ENCODE measurements around the gene POU4F1.
"Not testable (repeated sequence)": the region's sequence is repeated elsewhere in the genome, so short reads cannot be mapped to it uniquely, and the experiment has no call there.

POU4F1 gene, protein sequence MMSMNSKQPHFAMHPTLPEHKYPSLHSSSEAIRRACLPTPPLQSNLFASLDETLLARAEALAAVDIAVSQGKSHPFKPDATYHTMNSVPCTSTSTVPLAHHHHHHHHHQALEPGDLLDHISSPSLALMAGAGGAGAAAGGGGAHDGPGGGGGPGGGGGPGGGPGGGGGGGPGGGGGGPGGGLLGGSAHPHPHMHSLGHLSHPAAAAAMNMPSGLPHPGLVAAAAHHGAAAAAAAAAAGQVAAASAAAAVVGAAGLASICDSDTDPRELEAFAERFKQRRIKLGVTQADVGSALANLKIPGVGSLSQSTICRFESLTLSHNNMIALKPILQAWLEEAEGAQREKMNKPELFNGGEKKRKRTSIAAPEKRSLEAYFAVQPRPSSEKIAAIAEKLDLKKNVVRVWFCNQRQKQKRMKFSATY

DNA sequence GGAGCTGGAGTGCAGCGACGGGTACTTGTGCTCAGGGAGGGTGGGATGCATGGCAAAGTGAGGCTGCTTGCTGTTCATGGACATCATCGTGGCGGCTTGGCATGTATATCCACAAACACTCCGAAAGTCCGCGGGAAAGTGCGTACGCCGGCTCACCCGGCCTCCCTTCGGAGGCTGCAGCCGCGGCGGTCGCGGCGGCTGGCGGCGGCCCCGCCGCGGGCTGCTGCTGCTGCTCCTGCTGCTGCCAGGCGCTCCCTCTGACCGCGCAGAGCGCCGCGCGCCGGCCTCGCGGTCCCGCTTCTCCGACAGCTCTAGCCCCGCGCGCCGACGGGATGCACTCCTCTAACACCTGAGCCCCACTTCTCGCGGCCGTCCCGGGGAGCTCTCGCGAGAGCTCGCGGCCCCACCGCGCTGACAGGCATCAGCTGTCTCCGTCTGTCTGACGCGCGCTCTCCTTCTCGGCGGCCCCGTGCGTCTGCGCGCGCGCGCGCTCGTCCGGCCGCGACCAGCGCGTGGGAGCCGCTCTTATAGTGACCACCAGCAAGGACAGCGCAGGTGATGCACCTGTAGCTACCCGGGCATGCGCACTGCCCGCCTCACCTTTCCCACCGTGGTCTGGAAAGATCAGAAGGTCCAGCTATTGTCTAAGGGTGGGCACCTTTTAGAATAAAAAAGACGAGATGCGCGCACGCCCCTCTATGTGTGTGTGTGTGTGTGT lies at the start of gene POU4F1:
POU4F1 (minus strand) TSS at position 313 of the 718 bp plus-strand sequence; CDS start at position 87, 226 bp downstream.
- DNase-seq = no peak

DNA sequence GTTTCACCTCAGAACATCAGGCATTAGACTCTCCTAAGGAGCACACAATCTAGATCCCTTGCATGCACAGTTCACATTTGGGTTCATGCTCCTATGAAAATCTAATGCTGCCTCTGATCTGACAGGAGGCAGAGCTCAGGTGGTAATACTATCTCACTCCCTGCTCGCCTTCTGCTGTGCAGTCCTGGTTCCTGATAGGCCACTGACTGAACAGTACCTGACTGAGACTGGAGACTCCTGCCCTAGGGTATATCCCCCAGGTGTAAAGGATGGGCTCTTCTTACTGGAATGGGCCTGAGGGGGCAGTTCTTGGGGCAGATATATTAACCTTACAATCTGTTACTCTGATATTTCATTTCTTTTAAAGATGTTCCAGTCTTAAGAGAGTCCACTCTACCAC lies 49.3 kb upstream of the POU4F1 start:
- no peak for DNase-seq

DNA sequence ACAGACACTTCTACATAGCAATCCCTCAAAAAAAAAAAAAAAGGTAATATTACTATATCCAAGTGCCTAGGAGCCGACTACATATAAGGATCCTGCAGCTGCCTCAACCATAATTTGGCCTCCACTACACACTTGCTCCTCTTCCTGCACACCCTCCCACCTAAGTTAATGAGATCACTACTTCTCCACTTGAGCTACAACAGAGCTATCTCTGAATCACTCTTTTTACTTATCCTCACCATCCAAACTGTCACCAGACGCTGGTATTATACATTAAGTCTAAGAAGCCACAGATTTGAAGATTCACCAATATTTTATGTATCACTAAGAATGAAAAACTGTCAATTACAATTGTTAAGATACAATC lies 47.3 kb upstream of the POU4F1 start:
- no peak for DNase-seq

GRCh38 chr13:78649997-78650716 lies 46.8 kb upstream of the POU4F1 start:
- DNase-seq = no peak

GRCh38 chr13:78647109-78647678 lies 43.8 kb upstream of the POU4F1 start:
- DNase-seq = not testable (repeated sequence)

DNA sequence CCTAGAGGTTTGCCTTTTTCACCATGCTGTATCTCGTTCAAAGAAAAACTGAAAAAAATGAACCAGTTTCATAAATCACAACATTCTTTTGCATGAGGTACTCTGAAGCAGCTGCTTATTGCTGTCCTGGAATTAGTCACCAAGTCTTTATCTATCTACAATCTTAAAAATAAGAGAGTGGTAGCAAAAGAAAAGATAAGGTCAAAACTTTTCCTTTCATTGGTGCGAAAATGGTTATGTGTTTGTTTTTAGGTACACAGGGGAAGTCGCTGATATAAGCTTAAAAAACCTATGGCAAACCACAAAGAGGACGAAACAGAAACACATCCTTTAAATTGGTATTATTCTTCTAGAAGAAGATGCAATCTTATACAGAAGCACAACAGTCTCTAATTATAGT lies 34.9 kb upstream of the POU4F1 start:
- no peak for DNase-seq

- DNase-seq = no peak
Observed at GRCh38 chr13:78636495-78636894, 33.1 kb upstream of the POU4F1 start.

DNA sequence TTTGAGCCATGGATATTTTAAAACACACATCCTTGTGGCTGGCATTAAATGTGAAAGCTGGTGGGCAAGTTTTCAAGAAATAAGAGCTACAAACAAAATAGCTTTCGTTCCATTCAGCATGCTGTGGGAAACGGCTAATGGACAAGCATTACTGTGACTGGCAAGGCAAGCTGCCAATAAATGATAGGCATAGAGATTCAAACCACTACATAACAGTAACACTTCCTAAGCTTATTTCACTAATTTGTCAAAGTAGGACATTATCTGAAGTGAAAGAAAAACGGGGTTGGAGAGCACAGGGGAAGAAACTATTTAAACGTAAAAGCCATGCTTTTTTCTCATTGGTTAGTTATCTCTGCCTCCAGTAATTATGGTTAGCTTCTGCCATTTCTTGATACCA lies 29.6 kb upstream of the POU4F1 start:
- DNase-seq = no peak

- no peak for DNase-seq
Observed at GRCh38 chr13:78631077-78631476, 27.7 kb upstream of the POU4F1 start.

GRCh38 chr13:78630511-78630910 lies 27.2 kb upstream of the POU4F1 start:
- no peak for DNase-seq

DNA sequence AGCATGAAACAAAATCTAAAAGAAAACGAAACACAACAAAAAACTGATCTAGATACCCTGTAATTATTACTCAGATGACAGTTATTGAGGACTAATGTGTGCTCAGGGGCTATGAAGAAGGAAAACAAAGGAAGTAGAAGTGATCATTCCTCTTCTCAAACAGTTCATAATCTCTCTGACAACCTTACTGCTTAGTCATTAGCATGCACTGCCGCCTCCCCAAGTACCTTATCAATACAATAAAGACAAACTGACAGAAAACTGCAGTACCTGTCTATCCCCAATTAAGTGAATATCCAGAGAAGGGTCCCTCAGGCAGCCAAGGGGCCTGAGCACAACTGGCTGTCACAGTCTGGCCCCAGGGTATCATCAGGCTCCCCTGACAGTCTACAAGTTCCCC lies 22.0 kb upstream of the POU4F1 start:
- DNase-seq = no peak

GRCh38 chr13:78623132-78623531 lies 19.8 kb upstream of the POU4F1 start:
- DNase-seq = no peak

GRCh38 chr13:78620936-78621470 lies 17.7 kb upstream of the POU4F1 start:
- DNase-seq = no peak

- DNase-seq = no peak
Observed at GRCh38 chr13:78618411-78618810, 15.1 kb upstream of the POU4F1 start.

DNA sequence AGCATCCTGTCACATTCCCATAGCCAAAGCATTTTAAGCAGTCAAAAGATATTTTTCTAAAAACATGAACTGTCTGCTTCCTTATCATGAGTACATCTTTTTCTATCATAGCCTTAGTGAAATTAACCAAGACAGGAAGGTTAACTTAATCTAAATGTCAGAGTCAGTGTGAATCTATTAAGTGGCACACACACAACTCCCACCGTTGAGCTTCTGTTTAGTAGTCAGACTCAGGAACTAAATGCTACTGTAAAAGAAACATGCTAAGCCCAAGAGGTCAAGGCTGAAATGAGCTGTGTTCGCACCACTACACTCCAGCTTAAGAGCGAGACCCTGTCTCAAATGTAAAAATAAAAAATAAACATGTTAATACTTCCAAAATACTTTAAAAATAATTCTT lies 7.7 kb upstream of the POU4F1 start:
- no peak for DNase-seq

GRCh38 chr13:78610381-78610883 lies 7.1 kb upstream of the POU4F1 start:
- DNase-seq = no peak

GRCh38 chr13:78609464-78610205 lies 6.3 kb upstream of the POU4F1 start:
- DNase-seq = no peak

DNA sequence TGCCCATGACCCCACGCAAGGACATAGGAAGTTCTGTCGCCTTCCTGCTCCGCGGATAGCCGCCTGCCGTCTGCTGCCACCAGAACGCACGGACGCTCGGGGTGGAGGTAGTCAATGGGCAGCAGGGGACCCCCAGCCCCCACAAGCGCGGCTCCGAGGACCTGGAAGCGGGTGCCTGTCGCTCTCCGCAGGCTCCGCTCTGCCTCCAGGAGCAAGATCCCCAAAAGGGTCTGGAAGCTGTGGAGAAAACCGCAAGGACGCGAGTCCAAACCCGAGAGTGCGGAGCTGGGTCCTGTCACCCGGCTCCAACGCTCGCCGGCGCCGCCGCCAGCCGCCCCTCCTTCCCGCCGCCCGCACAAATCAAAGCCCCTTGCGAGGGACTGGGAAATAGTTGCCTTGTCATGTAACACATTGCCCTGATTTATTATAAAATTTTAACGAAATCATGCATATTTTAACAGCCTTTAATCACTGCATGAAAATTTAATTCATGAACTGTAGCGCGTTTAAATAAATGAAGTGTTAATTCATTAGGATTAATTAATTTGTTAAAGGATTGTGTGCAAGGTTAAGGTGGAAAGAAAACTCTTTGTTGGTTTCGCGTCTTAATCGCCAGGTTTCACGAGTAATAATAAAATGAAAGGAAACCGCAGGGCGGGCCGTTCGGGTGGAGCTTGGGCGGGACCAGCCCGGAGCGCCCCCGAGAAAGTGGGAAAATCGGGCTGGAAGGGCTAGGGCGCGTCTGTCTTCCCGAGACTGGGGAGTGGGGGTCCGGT lies 5.5 kb upstream of the POU4F1 start:
- no peak for DNase-seq

DNA sequence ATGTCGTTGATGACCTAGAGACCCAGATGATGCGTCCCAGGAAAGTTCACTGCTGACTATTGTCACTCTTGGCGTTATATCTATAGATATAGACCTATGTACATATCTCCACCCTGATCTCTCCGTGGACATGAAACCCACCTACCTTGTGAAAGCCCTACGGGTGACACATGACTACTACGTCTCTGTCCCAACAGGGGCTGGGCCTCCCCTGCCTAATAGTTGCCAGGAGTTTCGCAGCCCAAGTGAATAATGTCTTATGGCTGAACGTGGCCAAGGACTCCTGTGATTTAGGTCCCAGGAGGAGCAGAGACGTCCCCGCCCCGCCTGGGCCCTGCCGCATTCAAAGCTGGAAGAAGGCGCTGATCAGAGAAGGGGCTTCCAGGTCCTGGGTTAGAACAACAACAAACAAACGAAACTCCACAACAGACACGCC lies 4.9 kb upstream of the POU4F1 start:
- DNase-seq = no peak

- no peak for DNase-seq
Observed at GRCh38 chr13:78607409-78608251, 4.3 kb upstream of the POU4F1 start.

Data from SIG-M5 (cell line).